ENCODE measurements around the gene SLU7. TPM values are rescaled to one million over a fixed set of nuclear protein-coding genes. Genes with fewer than 3 reads are reported as not detected.

The SLU7 gene
- polyA plus RNA-seq (ENCODE audit: insufficient read length in 12 of 12) = 10 to 100 TPM in 11 of 12 donors, not detected in 1; 33.5 to 54.1 (median 41.9) TPM
- long read RNA-seq, donor 1, partial matches to known transcripts = 12 of 17 reads
- long read RNA-seq, donor 1, other reads (novel, unspliced or antisense) = 0 of 17 reads
- long read RNA-seq, donor 2, transcript SLU7-201 (16 exons, 3,793 nt) = major isoform, 6 of 24 reads
- long read RNA-seq, donor 2, partial matches to known transcripts = 17 of 24 reads
- long read RNA-seq, donor 2, other reads (novel, unspliced or antisense) = 0 of 24 reads
- long read RNA-seq, donor 3, partial matches to known transcripts = 5 of 5 reads
- long read RNA-seq, donor 3, other reads (novel, unspliced or antisense) = 0 of 5 reads
- long read RNA-seq, donor 4, partial matches to known transcripts = 0 of 1 reads
- long read RNA-seq, donor 4, other reads (novel, unspliced or antisense) = 0 of 1 reads
- long read RNA-seq, donor 5, partial matches to known transcripts = 14 of 17 reads
- long read RNA-seq, donor 5, other reads (novel, unspliced or antisense) = 0 of 17 reads
- long read RNA-seq, donor 6, partial matches to known transcripts = 5 of 6 reads
- long read RNA-seq, donor 6, other reads (novel, unspliced or antisense) = 0 of 6 reads
- long read RNA-seq, donor 7, partial matches to known transcripts = 6 of 7 reads
- long read RNA-seq, donor 7, other reads (novel, unspliced or antisense) = 0 of 7 reads
- long read RNA-seq, donor 8, partial matches to known transcripts = 16 of 19 reads
- long read RNA-seq, donor 8, other reads (novel, unspliced or antisense) = 0 of 19 reads
- long read RNA-seq, donor 9, partial matches to known transcripts = 6 of 8 reads
- long read RNA-seq, donor 9, other reads (novel, unspliced or antisense) = 0 of 8 reads
- long read RNA-seq, donor 10, partial matches to known transcripts = 67 of 90 reads
- long read RNA-seq, donor 10, other reads (novel, unspliced or antisense) = 20 of 90 reads
- long read RNA-seq, donor 11, partial matches to known transcripts = 14 of 17 reads
- long read RNA-seq, donor 11, other reads (novel, unspliced or antisense) = 0 of 17 reads

- peak; percentile 97 for DNase-seq
Measured at GRCh38 chr5:160418561-160419457, at the start of gene SLU7. SLU7 (minus strand) TSS chr5:160419081; CDS start chr5:160415294, 3,787 bp downstream.

DNA sequence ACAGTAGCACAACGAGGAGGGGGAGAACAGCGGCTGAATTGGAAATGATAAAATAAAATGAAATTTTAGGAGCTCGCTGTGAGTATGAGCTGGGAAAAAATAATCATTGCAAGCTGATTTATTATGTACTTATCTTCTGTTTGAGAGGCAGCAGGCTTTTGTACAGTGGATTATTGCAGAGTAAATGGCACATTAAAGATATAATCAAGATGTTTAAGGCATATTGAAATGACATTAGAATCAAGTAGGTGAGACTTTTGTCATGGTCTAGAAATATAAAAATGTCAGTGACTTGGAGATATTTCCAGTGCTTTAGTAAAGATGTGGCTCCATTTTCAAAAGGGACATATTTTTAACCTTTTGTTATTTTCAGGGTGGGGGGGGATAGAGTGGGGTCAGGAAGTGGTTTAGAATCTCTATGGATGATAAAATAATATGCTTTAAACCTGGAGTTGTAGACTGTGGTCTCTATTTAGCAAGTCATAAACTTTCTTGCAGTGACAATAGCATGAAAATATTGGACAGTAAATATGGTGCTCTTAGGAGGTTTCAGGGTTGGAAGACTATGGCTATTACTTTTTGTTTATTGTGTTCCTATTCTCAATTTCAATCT lies 49.6 kb upstream of the SLU7 start:
- DNase-seq = no peak

- DNase-seq = peak; percentile 18
Measured at GRCh38 chr5:160467555-160468362, 48.9 kb upstream of the SLU7 start.

DNA sequence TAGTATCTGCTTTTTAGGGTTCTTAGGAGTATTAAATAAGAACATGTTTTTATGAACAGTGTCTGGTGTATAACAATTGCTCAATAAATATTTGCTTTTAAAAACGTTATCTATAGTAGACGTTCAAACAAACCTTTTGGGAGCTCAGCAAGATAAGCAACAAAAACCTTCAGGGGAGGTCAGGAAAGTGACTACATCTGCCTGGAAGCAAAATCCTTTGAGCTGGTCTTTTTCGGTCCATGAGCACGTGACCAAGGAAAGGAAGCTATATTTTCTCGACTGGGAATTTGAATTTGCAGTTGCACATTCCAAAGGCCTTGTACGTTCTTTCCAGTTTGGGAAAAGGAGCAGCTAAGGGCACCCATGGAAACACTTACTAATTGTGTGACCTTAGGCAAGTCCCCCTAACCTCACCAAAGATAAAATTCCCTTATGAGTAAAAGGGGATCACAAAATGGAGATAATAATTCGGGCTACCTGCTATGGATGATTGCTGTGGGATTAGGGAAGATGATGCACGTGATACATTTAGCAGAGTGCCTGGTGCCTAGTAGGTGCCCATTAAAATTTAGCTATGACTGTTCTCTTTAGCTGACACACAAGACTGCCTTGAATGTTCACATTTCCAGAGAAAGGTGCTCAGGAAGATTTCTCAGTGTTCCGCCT lies 48.1 kb upstream of the SLU7 start:
- DNase-seq = peak; percentile 4

- DNase-seq = no peak
Measured at GRCh38 chr5:160466116-160466515, 47.2 kb upstream of the SLU7 start.

DNA sequence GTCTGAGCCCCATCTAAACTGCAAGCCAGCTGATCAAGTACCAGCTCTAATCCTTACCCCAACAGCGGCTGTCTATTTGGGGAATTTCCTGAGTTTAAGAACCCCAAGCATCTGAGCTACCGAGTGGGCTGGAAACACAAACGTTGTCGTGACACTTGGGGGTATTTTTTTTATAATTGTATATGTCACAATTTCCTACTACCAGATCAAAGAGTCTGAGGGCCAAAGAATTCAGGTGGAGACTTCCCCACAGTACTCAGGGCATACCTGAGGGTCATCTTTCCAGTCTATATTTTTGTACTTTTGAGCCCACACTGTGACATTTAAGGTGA lies 45.6 kb upstream of the SLU7 start:
- no peak for DNase-seq

DNA sequence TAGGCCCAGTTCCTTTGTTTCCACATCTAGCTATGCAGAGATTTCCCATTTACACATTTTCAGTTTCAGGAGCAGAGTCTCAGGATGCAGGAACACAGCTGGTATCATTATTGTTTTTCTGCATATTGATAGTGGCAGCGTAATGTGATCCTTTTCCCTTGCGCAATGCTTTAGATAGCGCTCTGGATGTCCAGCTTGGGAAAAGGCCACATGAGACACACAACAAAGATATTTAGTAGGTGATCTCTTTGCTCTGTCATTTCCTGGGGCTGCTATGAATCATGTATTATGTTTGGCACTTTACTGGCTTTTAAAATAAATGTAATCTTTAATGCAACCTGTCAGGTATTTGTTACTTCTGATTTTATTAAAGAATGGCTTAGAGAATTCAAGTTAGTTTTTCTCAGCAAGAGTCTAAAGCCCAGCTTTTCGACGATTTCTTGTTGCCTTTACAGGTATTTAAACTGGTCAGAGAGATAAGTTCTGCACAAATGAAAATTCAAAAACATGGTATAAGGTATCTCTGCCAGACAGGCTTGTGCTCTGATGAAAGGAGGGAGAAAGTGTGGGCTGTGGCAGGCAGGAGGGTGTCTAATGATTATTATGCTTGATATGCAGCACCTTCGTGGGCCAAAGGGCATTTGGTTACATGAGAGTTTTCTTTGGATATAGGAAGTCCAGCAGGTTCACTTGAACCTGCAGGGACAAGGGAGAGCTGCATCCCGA lies 45.0 kb upstream of the SLU7 start:
- DNase-seq = no peak

DNA sequence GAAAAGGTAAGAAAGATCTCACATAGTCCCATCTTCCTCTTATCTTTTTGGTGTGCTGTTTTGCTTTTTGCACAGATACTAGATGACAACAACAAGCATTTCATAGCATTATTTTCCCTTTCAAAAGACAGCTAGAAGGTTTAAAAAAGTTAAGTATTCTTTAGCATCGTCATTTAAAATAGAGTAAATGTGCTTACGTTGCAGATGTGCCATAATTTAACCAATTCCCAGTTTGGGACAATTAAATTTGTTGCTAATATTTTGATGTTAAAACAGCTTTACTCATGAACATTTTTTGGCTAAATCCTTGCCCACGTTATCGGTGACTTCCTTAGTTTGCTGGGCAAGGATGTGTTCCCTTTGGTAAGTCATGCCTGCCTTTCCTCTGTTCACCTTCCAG lies 44.3 kb upstream of the SLU7 start:
- no peak for DNase-seq

DNA sequence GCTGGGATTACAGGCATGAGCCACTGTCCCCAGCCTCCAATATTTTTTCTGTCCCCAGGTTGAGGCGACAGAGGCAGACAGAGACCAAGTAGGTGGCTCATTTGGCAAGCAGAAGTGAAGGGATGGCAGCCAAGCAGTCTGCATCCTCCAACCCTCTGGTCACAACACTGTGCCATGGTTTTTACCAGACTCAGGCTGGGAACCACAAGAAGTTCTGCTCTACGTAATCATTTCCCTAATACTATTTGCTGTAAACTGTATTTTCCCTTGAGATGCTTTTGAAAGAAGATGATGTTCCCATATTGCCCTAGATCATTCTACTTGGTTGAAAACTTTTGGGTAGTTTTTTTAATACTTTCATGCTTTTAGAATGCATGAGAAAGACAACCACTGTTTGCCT lies 43.3 kb upstream of the SLU7 start:
- DNase-seq = no peak

GRCh38 chr5:160461378-160461777 lies 42.5 kb upstream of the SLU7 start:
- DNase-seq = no peak

DNA sequence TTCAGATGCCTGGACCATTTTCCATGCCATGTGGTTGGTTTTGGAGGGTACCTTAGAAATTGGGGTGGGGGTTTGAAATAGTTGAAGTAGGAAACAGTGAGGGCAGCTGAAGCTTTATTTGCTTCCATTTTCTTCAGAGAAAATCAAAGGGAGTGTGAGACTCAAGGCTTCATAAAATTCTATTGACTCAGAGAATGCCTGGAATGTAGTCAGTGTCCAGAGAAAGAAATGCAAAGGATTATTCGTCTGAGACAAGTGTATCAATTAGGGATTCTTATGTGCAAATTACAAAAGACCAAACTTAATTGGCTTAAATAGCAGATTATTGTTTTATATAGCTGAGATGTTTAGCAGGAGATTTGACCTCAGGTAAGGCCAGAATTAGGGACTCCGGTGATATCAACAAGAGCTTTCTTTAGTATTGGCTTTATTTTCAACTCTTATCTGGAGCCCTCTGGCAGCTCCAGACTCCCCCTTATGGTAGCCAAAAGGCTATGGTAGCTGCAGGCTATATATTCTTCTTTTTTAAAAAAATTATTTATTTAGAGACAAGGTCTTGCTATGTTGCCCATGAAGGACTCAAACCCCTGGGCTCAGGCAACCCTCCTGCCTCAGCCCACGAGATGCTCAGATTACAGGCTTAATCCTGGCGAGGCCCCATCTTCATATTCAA lies 41.6 kb upstream of the SLU7 start:
- no peak for DNase-seq

DNA sequence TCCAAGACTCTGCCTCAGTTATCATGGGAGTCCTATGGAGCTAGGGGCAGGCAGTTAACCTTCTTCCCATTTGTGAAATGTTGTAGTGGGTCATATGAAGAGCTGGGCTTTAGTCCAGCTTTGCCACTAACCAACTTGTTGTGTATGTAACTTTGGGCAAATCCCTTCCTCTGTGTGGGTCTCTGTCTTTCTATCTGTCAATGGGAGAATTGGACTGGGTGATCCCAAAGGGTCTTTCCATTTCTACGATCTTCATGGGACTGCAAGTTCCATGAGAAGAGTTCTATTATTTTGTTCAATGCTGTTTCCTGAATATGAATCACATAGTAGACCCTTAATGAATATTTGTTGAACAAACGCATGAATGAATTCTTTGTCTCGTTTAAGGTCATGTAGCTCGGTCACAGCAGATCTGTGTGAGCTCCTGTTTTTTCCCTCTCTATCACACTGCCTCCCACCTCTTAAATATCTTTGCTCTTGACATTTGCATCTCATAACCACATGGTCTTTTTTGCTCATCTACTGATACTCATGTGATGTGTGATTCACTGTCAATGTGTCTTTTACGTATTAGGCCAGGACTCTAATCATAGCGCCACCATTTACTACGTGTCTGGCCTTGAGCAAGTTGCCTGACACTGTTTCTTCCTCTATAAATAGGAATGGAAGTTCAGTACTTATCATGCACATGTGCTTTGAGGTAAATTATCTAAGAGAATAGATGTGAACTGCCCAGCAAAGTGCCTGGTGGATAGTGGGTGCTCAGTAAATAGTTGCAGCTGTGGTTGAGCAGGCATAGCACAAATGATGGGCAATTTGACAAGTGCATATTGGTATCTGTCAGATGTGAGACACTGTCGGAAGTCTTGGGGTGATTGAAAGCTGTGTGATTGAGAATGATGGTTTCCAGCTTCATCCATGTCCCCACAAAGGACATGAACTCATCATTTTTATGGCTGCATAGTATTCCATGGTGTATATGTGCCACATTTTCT lies 40.2 kb upstream of the SLU7 start:
- no peak for DNase-seq

GRCh38 chr5:160457252-160457651 lies 38.4 kb upstream of the SLU7 start:
- no peak for DNase-seq

GRCh38 chr5:160456480-160457177 lies 37.7 kb upstream of the SLU7 start:
- no peak for DNase-seq

GRCh38 chr5:160455600-160455999 lies 36.7 kb upstream of the SLU7 start:
- no peak for DNase-seq

DNA sequence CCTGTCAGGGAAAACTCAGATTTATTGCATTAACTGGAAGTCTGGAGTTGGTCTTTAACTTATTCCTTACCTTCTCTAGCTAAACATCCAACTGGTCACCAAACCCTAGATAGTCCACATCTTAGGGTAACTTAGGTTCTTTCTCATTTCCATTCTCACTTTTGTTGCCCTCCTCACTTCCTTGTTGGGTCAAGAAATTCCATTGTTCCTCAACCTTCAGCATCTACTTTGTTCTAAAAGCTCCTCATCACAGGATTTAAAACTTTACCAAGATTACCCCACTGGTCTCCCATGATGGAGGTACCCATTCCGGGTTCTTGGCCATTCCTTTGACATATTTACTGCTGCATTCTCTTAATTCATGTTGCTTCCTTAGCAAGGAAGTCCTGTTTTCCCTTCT lies 34.9 kb upstream of the SLU7 start:
- DNase-seq = no peak
